Prostate gland (tissue), 2 donors: ENCODE measurements around the gene CAMSAP2.

ENCODE experiments used
- POLR2A ChIP-seq: fragments of 450-650 bp; IDR thresholded peaks from one replicate; pipeline ENCODE4 v1.6.1; 2016; ENCODE audit warnings: antibody characterized with exemption, mild to moderate bottlenecking
- TF ChIP-seq, protein P1 (sequence below), 4 experiments: fragments of 200-600 bp in 2 of 4; fragments of 450-650 bp in 2 of 4; sonication (generic) in 2 of 4; IDR thresholded peaks; 1 replicate in 3 of 4; 2 replicates in 1 of 4; pipeline ENCODE4 v1.5.1; 2016 to 2019; ENCODE audit warnings: antibody characterized with exemption in 4 of 4, mild to moderate bottlenecking in 2 of 4, moderate library complexity in 2 of 4

DNA sequence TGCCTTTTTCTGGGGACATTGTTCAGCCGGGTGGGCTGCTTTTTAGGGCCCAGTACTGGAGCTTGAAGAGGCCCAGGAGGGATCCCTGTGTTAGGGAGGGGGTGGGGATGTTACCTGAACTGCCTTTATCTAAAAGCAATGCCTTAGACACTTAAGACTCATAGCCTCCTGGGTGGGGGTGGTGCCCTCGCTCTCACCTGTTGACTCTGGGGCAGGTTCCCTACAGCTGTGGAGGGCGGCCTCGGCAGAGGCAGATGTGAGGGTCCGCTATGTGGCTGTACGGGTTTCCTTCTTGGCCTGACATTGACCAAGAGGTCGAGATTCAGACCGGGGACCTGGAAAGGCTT lies 156.7 kb downstream of the CAMSAP2 start:
- TF ChIP-seq POLR2A, result no peak
- TF ChIP-seq, protein P1, sequence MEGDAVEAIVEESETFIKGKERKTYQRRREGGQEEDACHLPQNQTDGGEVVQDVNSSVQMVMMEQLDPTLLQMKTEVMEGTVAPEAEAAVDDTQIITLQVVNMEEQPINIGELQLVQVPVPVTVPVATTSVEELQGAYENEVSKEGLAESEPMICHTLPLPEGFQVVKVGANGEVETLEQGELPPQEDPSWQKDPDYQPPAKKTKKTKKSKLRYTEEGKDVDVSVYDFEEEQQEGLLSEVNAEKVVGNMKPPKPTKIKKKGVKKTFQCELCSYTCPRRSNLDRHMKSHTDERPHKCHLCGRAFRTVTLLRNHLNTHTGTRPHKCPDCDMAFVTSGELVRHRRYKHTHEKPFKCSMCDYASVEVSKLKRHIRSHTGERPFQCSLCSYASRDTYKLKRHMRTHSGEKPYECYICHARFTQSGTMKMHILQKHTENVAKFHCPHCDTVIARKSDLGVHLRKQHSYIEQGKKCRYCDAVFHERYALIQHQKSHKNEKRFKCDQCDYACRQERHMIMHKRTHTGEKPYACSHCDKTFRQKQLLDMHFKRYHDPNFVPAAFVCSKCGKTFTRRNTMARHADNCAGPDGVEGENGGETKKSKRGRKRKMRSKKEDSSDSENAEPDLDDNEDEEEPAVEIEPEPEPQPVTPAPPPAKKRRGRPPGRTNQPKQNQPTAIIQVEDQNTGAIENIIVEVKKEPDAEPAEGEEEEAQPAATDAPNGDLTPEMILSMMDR (IDR thresholded peaks at IDR 0.05), result peak in 1 of 4 experiments; percentile 1
